ENCODE data around the gene BMP5. TPM values are rescaled to one million over a fixed set of nuclear protein-coding genes. Genes with fewer than 3 reads are reported as not detected.

BMP5 gene
- total and polyA plus RNA-seq, 4 donors: 1.2 to 88.7 (median 6.4) TPM

DNA sequence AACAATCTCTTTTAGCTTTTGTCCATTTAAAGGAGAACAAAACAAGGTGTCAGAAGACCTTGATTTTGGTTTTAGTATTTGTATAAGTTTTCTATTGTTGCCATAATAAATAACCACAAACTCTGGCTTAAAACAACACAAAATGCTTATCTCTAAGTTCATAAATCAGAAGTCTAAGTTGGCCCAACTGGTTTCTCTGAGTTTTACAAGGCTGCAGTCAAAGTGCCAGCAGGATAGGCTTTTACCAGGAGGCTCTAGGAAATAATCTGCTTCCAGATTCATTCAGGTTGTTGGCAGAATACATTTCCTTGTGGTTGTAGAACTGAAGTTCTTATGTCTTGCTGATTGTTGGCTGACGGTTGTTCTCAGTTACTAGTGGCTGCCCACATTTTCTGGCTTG, 149.2 kb downstream of the BMP5 start:
- H3K9me3 ChIP-seq (ENCODE audit: control insufficient read depth in 4 of 4, insufficient read depth in 3 of 4, low read length in 3 of 4): no peaks in the 10 kb centered on the region
- no peak overlapping the region for H3K9ac ChIP-seq (ENCODE audit: insufficient read depth in 1 of 2, low read length in 2 of 2)
- TF ChIP-seq, protein P1, sequence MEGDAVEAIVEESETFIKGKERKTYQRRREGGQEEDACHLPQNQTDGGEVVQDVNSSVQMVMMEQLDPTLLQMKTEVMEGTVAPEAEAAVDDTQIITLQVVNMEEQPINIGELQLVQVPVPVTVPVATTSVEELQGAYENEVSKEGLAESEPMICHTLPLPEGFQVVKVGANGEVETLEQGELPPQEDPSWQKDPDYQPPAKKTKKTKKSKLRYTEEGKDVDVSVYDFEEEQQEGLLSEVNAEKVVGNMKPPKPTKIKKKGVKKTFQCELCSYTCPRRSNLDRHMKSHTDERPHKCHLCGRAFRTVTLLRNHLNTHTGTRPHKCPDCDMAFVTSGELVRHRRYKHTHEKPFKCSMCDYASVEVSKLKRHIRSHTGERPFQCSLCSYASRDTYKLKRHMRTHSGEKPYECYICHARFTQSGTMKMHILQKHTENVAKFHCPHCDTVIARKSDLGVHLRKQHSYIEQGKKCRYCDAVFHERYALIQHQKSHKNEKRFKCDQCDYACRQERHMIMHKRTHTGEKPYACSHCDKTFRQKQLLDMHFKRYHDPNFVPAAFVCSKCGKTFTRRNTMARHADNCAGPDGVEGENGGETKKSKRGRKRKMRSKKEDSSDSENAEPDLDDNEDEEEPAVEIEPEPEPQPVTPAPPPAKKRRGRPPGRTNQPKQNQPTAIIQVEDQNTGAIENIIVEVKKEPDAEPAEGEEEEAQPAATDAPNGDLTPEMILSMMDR (IDR thresholded peaks at IDR 0.05; ENCODE audit: control extremely low read depth, extremely low read depth): no peak
- WGBS, 2 donors: 38 to 54% methylated on average over 1 of the region's 1 CpG
- no peaks in the 10 kb centered on the region for H3K36me3 ChIP-seq (ENCODE audit: control insufficient read depth in 4 of 4, insufficient read depth in 4 of 4, low read length in 4 of 4)
- ATAC-seq (ENCODE audit: insufficient read depth, low FRiP score) (no peak), DNase-seq (no peak)
- H3K4me1 ChIP-seq (ENCODE audit: control insufficient read depth in 5 of 5, insufficient read depth in 5 of 5, low read length in 5 of 5): no peaks in the 10 kb centered on the region
- H3K4me3 ChIP-seq: no peak overlapping the region
- no peaks in the 10 kb centered on the region for H3K27me3 ChIP-seq (ENCODE audit: control insufficient read depth in 3 of 3, insufficient read depth in 3 of 3, low read length in 2 of 3)
- H3K27ac ChIP-seq (ENCODE audit: low read depth in 1 of 2, low read length in 1 of 2): no peak overlapping the region

DNA sequence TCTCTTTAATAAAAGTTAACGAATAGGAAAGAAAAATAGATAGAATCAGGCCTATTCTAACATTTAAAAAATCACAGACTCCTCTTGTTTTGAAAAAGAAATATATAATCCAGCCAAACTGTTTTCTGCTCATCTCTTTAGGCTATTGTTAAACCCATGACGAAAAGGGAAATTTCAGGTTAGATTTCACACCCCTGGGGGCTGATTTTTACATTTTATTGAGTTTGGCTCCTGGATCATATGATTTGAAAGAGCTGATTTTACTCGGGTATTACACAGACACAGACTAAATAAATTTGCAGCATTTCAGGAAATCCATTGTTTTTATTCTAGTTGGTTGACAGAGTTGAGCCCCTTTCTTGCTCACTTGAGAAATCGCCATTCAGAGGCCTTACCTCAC, 160.6 kb downstream of the BMP5 start:
- no peak overlapping the region for H3K9ac ChIP-seq (ENCODE audit: insufficient read depth in 1 of 2, low read length in 2 of 2)
- no peaks in the 10 kb centered on the region for H3K27me3 ChIP-seq (ENCODE audit: control insufficient read depth in 3 of 3, insufficient read depth in 3 of 3, low read length in 2 of 3)
- no peak overlapping the region for H3K27ac ChIP-seq (ENCODE audit: low read depth in 1 of 2, low read length in 1 of 2)
- H3K4me3 ChIP-seq: no peak overlapping the region
- H3K36me3 ChIP-seq (ENCODE audit: control insufficient read depth in 4 of 4, insufficient read depth in 4 of 4, low read length in 4 of 4): no peaks in the 10 kb centered on the region
- ATAC-seq (ENCODE audit: insufficient read depth, low FRiP score) (no peak), DNase-seq (no peak)
- TF ChIP-seq, protein P1 (IDR thresholded peaks at IDR 0.05; ENCODE audit: control extremely low read depth, extremely low read depth): no peak
- WGBS, 2 donors: 67 to 70% methylated on average over 4 of the region's 4 CpGs
- no peaks in the 10 kb centered on the region for H3K9me3 ChIP-seq (ENCODE audit: control insufficient read depth in 4 of 4, insufficient read depth in 3 of 4, low read length in 3 of 4)
- H3K4me1 ChIP-seq (ENCODE audit: control insufficient read depth in 5 of 5, insufficient read depth in 5 of 5, low read length in 5 of 5): peaks cover 0 to 33% (median 8%) of the 10 kb centered on the region in 5 donors

DNA sequence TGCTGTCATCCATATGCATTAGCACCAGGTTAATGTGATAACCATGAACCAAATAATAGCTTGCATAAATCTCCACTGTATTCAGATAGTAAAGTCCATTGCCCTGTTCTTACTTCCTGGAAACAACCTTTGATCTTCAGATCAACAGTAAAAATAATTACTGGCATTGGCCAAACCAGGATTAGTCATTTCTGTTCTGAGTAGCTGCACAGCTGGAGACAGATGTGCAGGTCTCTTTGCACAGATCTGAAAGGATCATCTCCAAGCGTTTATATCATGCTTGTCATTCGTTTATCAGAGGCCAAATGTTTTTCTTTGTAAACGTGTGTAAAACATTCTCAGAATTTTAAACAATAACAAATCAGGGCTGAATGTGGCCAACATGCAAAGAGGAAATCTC, 162.0 kb downstream of the BMP5 start:
- peak; percentile 15 for ATAC-seq (ENCODE audit: insufficient read depth, low FRiP score)
- Histone ChIP-seq H3K9me3 (ENCODE audit: control insufficient read depth in 4 of 4, insufficient read depth in 3 of 4, low read length in 3 of 4) (no peaks in the 10 kb centered on the region), H3K4me1 (ENCODE audit: control insufficient read depth in 5 of 5, insufficient read depth in 5 of 5, low read length in 5 of 5) (peaks cover 0 to 39% (median 8%) of the 10 kb centered on the region in 5 donors), H3K27me3 (ENCODE audit: control insufficient read depth in 3 of 3, insufficient read depth in 3 of 3, low read length in 2 of 3) (no peaks in the 10 kb centered on the region), H3K36me3 (ENCODE audit: control insufficient read depth in 4 of 4, insufficient read depth in 4 of 4, low read length in 4 of 4) (no peaks in the 10 kb centered on the region), H3K9ac (ENCODE audit: insufficient read depth in 1 of 2, low read length in 2 of 2) (no peak overlapping the region), H3K27ac (ENCODE audit: low read depth in 1 of 2, low read length in 1 of 2) (no peak overlapping the region), H3K4me3 (no peak overlapping the region)
- TF ChIP-seq, protein P1 (IDR thresholded peaks at IDR 0.05; ENCODE audit: control extremely low read depth, extremely low read depth): no peak
- 48 to 50% methylated on average over 3 of the region's 3 CpGs for WGBS, 2 donors
- DNase-seq: peak; percentile 66 to 92 (median 91)

DNA sequence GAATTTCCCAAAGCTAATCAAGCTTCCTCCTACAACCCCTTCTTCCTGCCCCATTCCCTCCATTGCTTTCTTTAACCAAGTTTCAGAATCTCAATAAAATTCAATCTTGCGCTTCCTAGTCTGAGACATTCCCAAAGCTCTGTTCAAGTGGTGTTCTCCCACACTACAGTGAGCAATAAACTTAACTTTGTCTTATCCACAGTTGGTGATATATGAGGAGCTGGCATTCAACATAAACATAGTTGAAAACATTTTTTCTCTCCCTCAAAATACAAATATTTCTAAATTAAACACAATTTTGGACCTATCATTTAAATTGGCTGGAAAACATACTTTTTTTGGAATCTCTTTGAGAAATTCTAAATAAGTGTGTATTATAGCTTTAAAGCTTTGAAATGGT, 166.7 kb downstream of the BMP5 start:
- DNase-seq (peak in 2 of 3 donors; percentile 71 to 80), ATAC-seq (ENCODE audit: insufficient read depth, low FRiP score) (no peak)
- Histone ChIP-seq H3K4me3 (no peak overlapping the region), H3K36me3 (ENCODE audit: control insufficient read depth in 4 of 4, insufficient read depth in 4 of 4, low read length in 4 of 4) (no peaks in the 10 kb centered on the region), H3K27me3 (ENCODE audit: control insufficient read depth in 3 of 3, insufficient read depth in 3 of 3, low read length in 2 of 3) (no peaks in the 10 kb centered on the region), H3K27ac (ENCODE audit: low read depth in 1 of 2, low read length in 1 of 2) (no peak overlapping the region), H3K9me3 (ENCODE audit: control insufficient read depth in 4 of 4, insufficient read depth in 3 of 4, low read length in 3 of 4) (peaks cover 0 to 2% (median 0%) of the 10 kb centered on the region in 4 donors), H3K4me1 (ENCODE audit: control insufficient read depth in 5 of 5, insufficient read depth in 5 of 5, low read length in 5 of 5) (peaks cover 0 to 54% (median 0%) of the 10 kb centered on the region in 5 donors), H3K9ac (ENCODE audit: insufficient read depth in 1 of 2, low read length in 2 of 2) (no peak overlapping the region)
- TF ChIP-seq, protein P1 (IDR thresholded peaks at IDR 0.05; ENCODE audit: control extremely low read depth, extremely low read depth): no peak
- WGBS, 2 donors: 84 to 92% methylated on average over 1 of the region's 1 CpG

All from lung (tissue), 12 donors.